HepG2 (cell line): ENCODE data around the gene SCAF4. TPM values are rescaled to one million over a fixed set of nuclear protein-coding genes. Genes with fewer than 3 reads are reported as not detected.

Experiments used
- AKAP8 ChIP-seq: sonication (generic); formaldehyde crosslinking; IDR thresholded peaks from 2 replicates; pipeline ENCODE4 v1.5.1; 2020; ENCODE audit warnings: mild to moderate bottlenecking, missing genetic modification reagents
- AKNA ChIP-seq: sonication (generic); formaldehyde crosslinking; IDR thresholded peaks from 2 replicates; pipeline ENCODE4 v1.4.0; 2020; ENCODE audit warnings: missing genetic modification reagents, borderline replicate concordance
- DNMT3B ChIP-seq: conservative IDR thresholded peaks from 2 replicates; pipeline ENCODE4 v1.6.1; 2016; ENCODE audit warnings: missing biosample characterization, control low read depth
- DZIP1 ChIP-seq: sonication (generic); formaldehyde crosslinking; IDR thresholded peaks from 2 replicates; pipeline ENCODE4 v1.5.0; 2020; ENCODE audit warnings: mild to moderate bottlenecking, missing genetic modification reagents
- HNF4G ChIP-seq, 2 experiments: sonication (generic) in 1 of 2; formaldehyde crosslinking in 1 of 2; IDR thresholded peaks; 2 replicates each; pipeline versions ENCODE4 v1.4.0 to v1.6.1; 2011 to 2020; ENCODE audit warnings: borderline replicate concordance in 2 of 2, low read depth in 2 of 2, mild to moderate bottlenecking in 2 of 2, low read length in 1 of 2, missing genetic modification reagents in 1 of 2, moderate library complexity in 1 of 2
- MXD1 ChIP-seq: sonication (generic); formaldehyde crosslinking; IDR thresholded peaks from 2 replicates; pipeline ENCODE4 v1.4.0; 2020; ENCODE audit warnings: mild to moderate bottlenecking, missing genetic modification reagents
- NFYB ChIP-seq: sonication (generic); formaldehyde crosslinking; IDR thresholded peaks from 2 replicates; pipeline ENCODE4 v1.4.0; 2020; ENCODE audit warnings: missing genetic modification reagents
- NKX3-1 ChIP-seq: sonication (generic); formaldehyde crosslinking; IDR thresholded peaks from 2 replicates; pipeline ENCODE4 v1.5.0; 2020; ENCODE audit warnings: missing genetic modification reagents
- THRA ChIP-seq: sonication (generic); formaldehyde crosslinking; IDR thresholded peaks from 2 replicates; pipeline ENCODE4 v1.4.0; 2020; ENCODE audit warnings: missing genetic modification reagents, borderline replicate concordance
- ZBTB46 ChIP-seq: sonication (generic); formaldehyde crosslinking; IDR thresholded peaks from 2 replicates; pipeline ENCODE4 v1.4.0; 2020; ENCODE audit warnings: mild to moderate bottlenecking, missing genetic modification reagents, borderline replicate concordance
- ZKSCAN1 ChIP-seq: fragments of 150-350 bp; IDR thresholded peaks from 2 replicates; pipeline ENCODE4 v1.6.1; 2014; ENCODE audit warnings: low read length
- ZNF446 ChIP-seq: sonication (generic); formaldehyde crosslinking; IDR thresholded peaks from 2 replicates; pipeline ENCODE4 v1.5.0; 2020; ENCODE audit warnings: mild to moderate bottlenecking, missing genetic modification reagents
- ZNF547 ChIP-seq: sonication (generic); formaldehyde crosslinking; IDR thresholded peaks from 2 replicates; pipeline ENCODE4 v1.5.1; 2020; ENCODE audit warnings: mild to moderate bottlenecking, missing genetic modification reagents
- ZNF556 ChIP-seq: sonication (generic); formaldehyde crosslinking; IDR thresholded peaks from 2 replicates; pipeline ENCODE4 v1.4.0; 2020; ENCODE audit warnings: mild to moderate bottlenecking, missing genetic modification reagents, borderline replicate concordance
- polyA plus RNA-seq, 8 experiments: library from polyadenylated mRNA; depleted of rRNA in 3 of 8; stranded (reverse) in 7 of 8; unstranded in 1 of 8; fragments of >200 nt; fragmentation: Illumina TruSeq in 4 of 8; extraction: Trizol in 4 of 8; gene quantifications; 2 replicates each; pipeline versions ENCODE4 v1.2.1 to v1.2.3, GENCODE V29; 2011 to 2016; ENCODE audit warnings: low read depth in 4 of 8, missing spikeins in 1 of 8, mixed read lengths in 1 of 8; ENCODE audit not compliant: insufficient read depth in 1 of 8
- total RNA-seq, 5 experiments: library from RNA; depleted of rRNA; stranded (reverse); fragments of >200 nt; fragmentation: Illumina TruSeq; extraction: Trizol; gene quantifications; 2 replicates each; pipeline ENCODE4 v1.2.3, GENCODE V29; 2016; ENCODE audit warnings: low read depth in 1 of 5

SCAF4 gene
- total and polyA plus RNA-seq, 2 of the 13 experiments (the other 11 are each of a cell fraction or from before 2014, with no cell fraction given), result 9.1 to 11.5 TPM

GRCh38 chr21:31731857-31732596 lies at the start of gene SCAF4 (continued):
- TF ChIP-seq DZIP1 (CRISPR knock-in tag) (no peak), ZNF446 (CRISPR knock-in tag) (peak; percentile 72; the same call in 1 of the 2 replicates), AKAP8 (CRISPR knock-in tag) (peak; percentile 76), MXD1 (CRISPR knock-in tag) (0 out of 2 replicates have a peak, but pooled peaks have one; percentile 8), DNMT3B (CRISPR knock-in tag) (no peak), ZNF547 (CRISPR knock-in tag) (peak; percentile 60), ZKSCAN1 (no peak), ZNF556 (CRISPR knock-in tag) (no peak), ZBTB46 (no peak), HNF4G (IDR thresholded peaks at IDR 0.05; ENCODE audit: borderline replicate concordance, low read depth, low read length) (no peak), HNF4G (CRISPR knock-in tag; IDR thresholded peaks at IDR 0.05; ENCODE audit: borderline replicate concordance, low read depth) (no peak), AKNA (CRISPR knock-in tag) (no peak), NFYB (CRISPR knock-in tag) (no peak), NKX3-1 (CRISPR knock-in tag) (no peak), THRA (no peak)
